ENCODE measurements around the gene RBM19. TPM values are rescaled to one million over a fixed set of nuclear protein-coding genes. Genes with fewer than 3 reads are reported as not detected.

RBM19 gene
- total RNA-seq, 1 experiment from 2014 or later = 35.7 TPM

GRCh38 chr12:113899561-113900471 lies 66.3 kb downstream of the RBM19 start:
- H3K4me3 ChIP-seq (ENCODE audit: low read depth, low read length) = no peak overlapping the region
- H3K36me3 ChIP-seq (ENCODE audit: control insufficient read depth, insufficient read depth, low read length) = no peaks in the 10 kb centered on the region
- Mint-ChIP-seq H3K36me3 (ENCODE audit: insufficient read depth, unreplicated experiment) (peaks cover 5% of the 10 kb centered on the region), H3K27ac (ENCODE audit: unreplicated experiment) (no peak overlapping the region), H3K4me1 (ENCODE audit: low read depth, unreplicated experiment) (no peaks in the 10 kb centered on the region), H3K9me3 (ENCODE audit: unreplicated experiment) (no peaks in the 10 kb centered on the region), H3K4me3 (ENCODE audit: unreplicated experiment) (no peak overlapping the region), H3K27me3 (ENCODE audit: insufficient read depth, unreplicated experiment) (no peaks in the 10 kb centered on the region)
- no peaks in the 10 kb centered on the region for H3K27me3 ChIP-seq (replicated peaks; ENCODE audit: control insufficient read depth, insufficient read depth, low read length)
- intact Hi-C loops (cut with micrococcal nuclease; ENCODE audit: unreplicated experiment) = no loop called here
- TF ChIP-seq CTCF (IDR thresholded peaks at IDR 0.05; ENCODE audit: insufficient read depth in 1 of 2, low read depth in 1 of 2, low read length in 1 of 2, severe bottlenecking in 1 of 2, unreplicated experiment in 1 of 2) = no peak
- no peak for DNase-seq
- no TSS peak for BruUV-seq (replicated peaks)
- CTCF ChIA-PET = no interaction called here
- no peaks in the 10 kb centered on the region for H3K9me3 ChIP-seq
- H3K4me1 ChIP-seq = no peaks in the 10 kb centered on the region; the same call in 1 of the 2 replicates
- POLR2A ChIA-PET = no interaction called here

GRCh38 chr12:113899042-113899560 lies 67.0 kb downstream of the RBM19 start:
- BruUV-seq (replicated peaks) = no TSS peak
- intact Hi-C loops (cut with micrococcal nuclease; ENCODE audit: unreplicated experiment) = no loop called here
- Mint-ChIP-seq H3K4me1 (ENCODE audit: low read depth, unreplicated experiment) (no peaks in the 10 kb centered on the region), H3K36me3 (ENCODE audit: insufficient read depth, unreplicated experiment) (peaks cover under 1% of the 10 kb centered on the region), H3K9me3 (ENCODE audit: unreplicated experiment) (no peaks in the 10 kb centered on the region), H3K27me3 (ENCODE audit: insufficient read depth, unreplicated experiment) (no peaks in the 10 kb centered on the region), H3K27ac (ENCODE audit: unreplicated experiment) (no peak overlapping the region), H3K4me3 (ENCODE audit: unreplicated experiment) (no peak overlapping the region)
- no peak overlapping the region for H3K4me3 ChIP-seq (ENCODE audit: low read depth, low read length)
- H3K27me3 ChIP-seq (replicated peaks; ENCODE audit: control insufficient read depth, insufficient read depth, low read length) = no peaks in the 10 kb centered on the region
- H3K9me3 ChIP-seq = no peaks in the 10 kb centered on the region
- H3K4me1 ChIP-seq = no peaks in the 10 kb centered on the region; the same call in 1 of the 2 replicates
- CTCF ChIA-PET = no interaction called here
- POLR2A ChIA-PET = no interaction called here
- no peak for DNase-seq
- TF ChIP-seq CTCF (IDR thresholded peaks at IDR 0.05; ENCODE audit: insufficient read depth in 1 of 2, low read depth in 1 of 2, low read length in 1 of 2, severe bottlenecking in 1 of 2, unreplicated experiment in 1 of 2) = no peak
- no peaks in the 10 kb centered on the region for H3K36me3 ChIP-seq (ENCODE audit: control insufficient read depth, insufficient read depth, low read length)

- no peaks in the 10 kb centered on the region for H3K4me1 Mint-ChIP-seq (ENCODE audit: low read depth, unreplicated experiment)
- Histone ChIP-seq H3K36me3 (ENCODE audit: control insufficient read depth, insufficient read depth, low read length) (no peaks in the 10 kb centered on the region), H3K9me3 (no peaks in the 10 kb centered on the region), H3K4me3 (ENCODE audit: low read depth, low read length) (no peak overlapping the region), H3K27me3 (replicated peaks; ENCODE audit: control insufficient read depth, insufficient read depth, low read length) (no peaks in the 10 kb centered on the region), H3K4me1 (no peaks in the 10 kb centered on the region; the same call in 1 of the 2 replicates)
- H3K4me3 Mint-ChIP-seq (ENCODE audit: unreplicated experiment) = no peak overlapping the region
- intact Hi-C loops (cut with micrococcal nuclease; ENCODE audit: unreplicated experiment) = no loop called here
- ChIA-PET CTCF (no interaction called here), POLR2A (no interaction called here)
- BruUV-seq (replicated peaks) = no TSS peak
- no peak for TF ChIP-seq CTCF (IDR thresholded peaks at IDR 0.05; ENCODE audit: insufficient read depth in 1 of 2, low read depth in 1 of 2, low read length in 1 of 2, severe bottlenecking in 1 of 2, unreplicated experiment in 1 of 2)
- H3K36me3 Mint-ChIP-seq (ENCODE audit: insufficient read depth, unreplicated experiment) = no peaks in the 10 kb centered on the region
- DNase-seq = no peak
- H3K27me3 Mint-ChIP-seq (ENCODE audit: insufficient read depth, unreplicated experiment) = no peaks in the 10 kb centered on the region
- H3K9me3 Mint-ChIP-seq (ENCODE audit: unreplicated experiment) = no peaks in the 10 kb centered on the region
- H3K27ac Mint-ChIP-seq (ENCODE audit: unreplicated experiment) = no peak overlapping the region
Observed at GRCh38 chr12:113898466-113898865, 67.7 kb downstream of the RBM19 start.

Measured in Caco-2 (cell line).